Caco-2 (cell line): Measurements from ENCODE around the gene SEMA3A. TPM values are rescaled to one million over a fixed set of nuclear protein-coding genes. Genes with fewer than 3 reads are reported as not detected.

Experiments used
- BruUV-seq: library from RNA; stranded (reverse); fragments of 400-500 nt; replicated peaks from 2 replicates; lab custom pipeline; 2021; lab: Mats Ljungman, UMichigan
- CTCF ChIA-PET: fragments of 300-600 bp; sonication (Branson Sonifier 250); formaldehyde crosslinking; loops from one replicate; lab custom pipeline; 2022; ENCODE audit warnings: antibody characterized with exemption; lab: Charles Lee
- POLR2A ChIA-PET: fragments of 300-600 bp; sonication (Branson Sonifier 250); formaldehyde crosslinking; loops from one replicate; lab custom pipeline; 2022; ENCODE audit warnings: antibody characterized with exemption; lab: Charles Lee
- DNase-seq, 2 experiments: peaks; one replicate each; pipeline versions ENCODE4 v3.0.0 to v3.0.0-alpha.2; 2020 to 2022
- H3K27me3 ChIP-seq: replicated peaks from 2 replicates; pipeline ENCODE4 v1.6.0; 2011; ENCODE audit warnings: low read length; ENCODE audit not compliant: control insufficient read depth, insufficient read depth
- H3K36me3 ChIP-seq: 2 replicates; pipeline ENCODE4 v1.5.1; 2011; ENCODE audit warnings: low read length; ENCODE audit not compliant: control insufficient read depth, insufficient read depth
- H3K4me1 ChIP-seq: fragments of 250-450 bp; sonication (Bioruptor Pico); 2 replicates; pipeline ENCODE4 v1.5.1; 2020; ENCODE audit warnings: mild to moderate bottlenecking
- H3K4me3 ChIP-seq: 2 replicates; pipeline ENCODE4 v1.5.1; 2011; ENCODE audit warnings: low read depth, mild to moderate bottlenecking, control low read depth, low read length
- H3K9me3 ChIP-seq: fragments of 250-450 bp; sonication (Bioruptor Pico); 2 replicates; pipeline ENCODE4 v1.5.1; 2020; ENCODE audit warnings: mild to moderate bottlenecking, moderate library complexity
- H3K27ac Mint-ChIP-seq: one replicate; pipeline ENCODE4 v1.8.0; 2022; ENCODE audit warnings: mixed read lengths; ENCODE audit not compliant: unreplicated experiment
- H3K27me3 Mint-ChIP-seq: one replicate; pipeline ENCODE4 v1.8.0; 2022; ENCODE audit warnings: mixed read lengths; ENCODE audit not compliant: insufficient read depth, unreplicated experiment
- H3K36me3 Mint-ChIP-seq: one replicate; pipeline ENCODE4 v1.8.0; 2022; ENCODE audit warnings: mild to moderate bottlenecking, mixed read lengths; ENCODE audit not compliant: insufficient read depth, unreplicated experiment
- H3K4me1 Mint-ChIP-seq: one replicate; pipeline ENCODE4 v1.8.0; 2022; ENCODE audit warnings: low read depth, mixed read lengths; ENCODE audit not compliant: unreplicated experiment
- H3K4me3 Mint-ChIP-seq: one replicate; pipeline ENCODE4 v1.8.0; 2022; ENCODE audit warnings: mild to moderate bottlenecking, moderate library complexity, mixed read lengths; ENCODE audit not compliant: unreplicated experiment
- H3K9me3 Mint-ChIP-seq: one replicate; pipeline ENCODE4 v1.8.0; 2022; ENCODE audit warnings: mixed read lengths; ENCODE audit not compliant: unreplicated experiment
- intact Hi-C: fragments of 100-400 bp; cut with micrococcal nuclease; formaldehyde crosslinking; loops from one replicate; pipeline ENCODE4 v1.10.0; 2022; ENCODE audit not compliant: unreplicated experiment
- total RNA-seq: library from RNA; stranded (reverse); gene quantifications from 2 replicates; pipeline ENCODE4 v1.2.3, GENCODE V29; 2022
- TF ChIP-seq, protein P1 (sequence below), 2 experiments: fragments of 200-600 bp in 1 of 2; IDR thresholded peaks; 1 replicate in 1 of 2; 2 replicates in 1 of 2; pipeline versions ENCODE4 v1.5.1 to v1.8.0; 2011 to 2022; ENCODE audit warnings: antibody characterized with exemption in 1 of 2, control low read depth in 1 of 2, inconsistent platforms in 1 of 2, low read depth in 1 of 2, low read length in 1 of 2, mild to moderate bottlenecking in 1 of 2, moderate library complexity in 1 of 2; ENCODE audit not compliant: insufficient read depth in 1 of 2, severe bottlenecking in 1 of 2, unreplicated experiment in 1 of 2

SEMA3A gene
- total RNA-seq, 1 experiment from 2014 or later: 55.1 TPM

- no TSS peak for BruUV-seq
These were observed 242.4 kb downstream of the SEMA3A start for GRCh38 chr7:83952236-83952635.

GRCh38 chr7:83947260-83947659 is 247.3 kb downstream of the SEMA3A start:
- POLR2A ChIA-PET: no interaction called here
- peak; percentile 46 to 57 for DNase-seq
- H3K4me3 Mint-ChIP-seq: no peak overlapping the region

More at GRCh38 chr7:83952236-83952635, 242.4 kb downstream of the SEMA3A start:
- TF ChIP-seq, protein P1, sequence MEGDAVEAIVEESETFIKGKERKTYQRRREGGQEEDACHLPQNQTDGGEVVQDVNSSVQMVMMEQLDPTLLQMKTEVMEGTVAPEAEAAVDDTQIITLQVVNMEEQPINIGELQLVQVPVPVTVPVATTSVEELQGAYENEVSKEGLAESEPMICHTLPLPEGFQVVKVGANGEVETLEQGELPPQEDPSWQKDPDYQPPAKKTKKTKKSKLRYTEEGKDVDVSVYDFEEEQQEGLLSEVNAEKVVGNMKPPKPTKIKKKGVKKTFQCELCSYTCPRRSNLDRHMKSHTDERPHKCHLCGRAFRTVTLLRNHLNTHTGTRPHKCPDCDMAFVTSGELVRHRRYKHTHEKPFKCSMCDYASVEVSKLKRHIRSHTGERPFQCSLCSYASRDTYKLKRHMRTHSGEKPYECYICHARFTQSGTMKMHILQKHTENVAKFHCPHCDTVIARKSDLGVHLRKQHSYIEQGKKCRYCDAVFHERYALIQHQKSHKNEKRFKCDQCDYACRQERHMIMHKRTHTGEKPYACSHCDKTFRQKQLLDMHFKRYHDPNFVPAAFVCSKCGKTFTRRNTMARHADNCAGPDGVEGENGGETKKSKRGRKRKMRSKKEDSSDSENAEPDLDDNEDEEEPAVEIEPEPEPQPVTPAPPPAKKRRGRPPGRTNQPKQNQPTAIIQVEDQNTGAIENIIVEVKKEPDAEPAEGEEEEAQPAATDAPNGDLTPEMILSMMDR (IDR thresholded peaks at IDR 0.05; ENCODE audit: insufficient read depth in 1 of 2, low read depth in 1 of 2, low read length in 1 of 2, severe bottlenecking in 1 of 2, unreplicated experiment in 1 of 2): no peak
- DNase-seq: no peak
- Mint-ChIP-seq H3K4me1 (peaks cover 11% of the 10 kb centered on the region), H3K36me3 (peaks cover 7% of the 10 kb centered on the region), H3K27ac (no peak overlapping the region), H3K4me3 (no peak overlapping the region), H3K27me3 (no peaks in the 10 kb centered on the region), H3K9me3 (no peaks in the 10 kb centered on the region)
- ChIA-PET POLR2A (no interaction called here), CTCF (no interaction called here)
- no peaks in the 10 kb centered on the region for H3K36me3 ChIP-seq
- no peak overlapping the region for H3K4me3 ChIP-seq
- H3K4me1 ChIP-seq: peaks cover 24% of the 10 kb centered on the region
- H3K27me3 ChIP-seq: no peaks in the 10 kb centered on the region
- intact Hi-C loops: no loop called here
- H3K9me3 ChIP-seq: no peaks in the 10 kb centered on the region

GRCh38 chr7:83946801-83947200 is 247.8 kb downstream of the SEMA3A start:
- Histone ChIP-seq H3K4me3 (no peak overlapping the region), H3K4me1 (0 out of 2 replicates have a peak, but pooled peaks cover 3% of the 10 kb centered on the region), H3K9me3 (no peaks in the 10 kb centered on the region), H3K36me3 (no peaks in the 10 kb centered on the region), H3K27me3 (no peaks in the 10 kb centered on the region)
- TF ChIP-seq, protein P1 (IDR thresholded peaks at IDR 0.05; ENCODE audit: insufficient read depth in 1 of 2, low read depth in 1 of 2, low read length in 1 of 2, severe bottlenecking in 1 of 2, unreplicated experiment in 1 of 2): peak in 1 of 2 experiments; percentile 8
- ChIA-PET POLR2A (no interaction called here), CTCF (interaction anchor here (1.7 kb wide), 1 partner anchor 10 kb away, joined by 6 read pairs; no protein-coding TSS in a partner anchor)
- H3K27ac Mint-ChIP-seq: no peak overlapping the region
- no TSS peak for BruUV-seq
- no peaks in the 10 kb centered on the region for H3K27me3 Mint-ChIP-seq
- H3K4me3 Mint-ChIP-seq: no peak overlapping the region
- intact Hi-C loops: loop anchor here (1.0 kb wide), 1 partner anchor 10 kb away; no protein-coding TSS in a partner anchor
- no peak for DNase-seq
- H3K36me3 Mint-ChIP-seq: no peaks in the 10 kb centered on the region
- no peaks in the 10 kb centered on the region for H3K9me3 Mint-ChIP-seq
- no peaks in the 10 kb centered on the region for H3K4me1 Mint-ChIP-seq

More at GRCh38 chr7:83947260-83947659, 247.3 kb downstream of the SEMA3A start:
- Histone ChIP-seq H3K4me1 (0 out of 2 replicates have a peak, but pooled peaks cover 3% of the 10 kb centered on the region), H3K9me3 (no peaks in the 10 kb centered on the region), H3K27me3 (no peaks in the 10 kb centered on the region), H3K4me3 (no peak overlapping the region), H3K36me3 (no peaks in the 10 kb centered on the region)
- no peaks in the 10 kb centered on the region for H3K9me3 Mint-ChIP-seq
- CTCF ChIA-PET: interaction anchor here (1.7 kb wide), 1 partner anchor 9 kb away, joined by 6 read pairs; no protein-coding TSS in a partner anchor
- H3K27ac Mint-ChIP-seq: no peak overlapping the region
- BruUV-seq: no TSS peak
- H3K27me3 Mint-ChIP-seq: no peaks in the 10 kb centered on the region
- H3K36me3 Mint-ChIP-seq: no peaks in the 10 kb centered on the region
- TF ChIP-seq, protein P1 (IDR thresholded peaks at IDR 0.05; ENCODE audit: insufficient read depth in 1 of 2, low read depth in 1 of 2, low read length in 1 of 2, severe bottlenecking in 1 of 2, unreplicated experiment in 1 of 2): peak in 1 of 2 experiments; percentile 63
- intact Hi-C loops: loop anchor here (1.0 kb wide), 1 partner anchor 11 kb away; no protein-coding TSS in a partner anchor
- no peaks in the 10 kb centered on the region for H3K4me1 Mint-ChIP-seq
